HG02970 (cell line): ENCODE data around the gene PCSK6.
"Not testable (repeated sequence)": the region's sequence is repeated elsewhere in the genome, so short reads cannot be mapped to it uniquely, and the experiment has no call there.

Experiments
- ATAC-seq: cut with Tn5 transposase; IDR thresholded peaks from one replicate; pipeline ENCODE4 v1.9.1; 2021; ENCODE audit warnings: mild to moderate bottlenecking, moderate library complexity, moderate number of reproducible peaks; ENCODE audit not compliant: unreplicated experiment, low FRiP score

PCSK6 gene

GRCh38 chr15:101347454-101347853 lies 142.1 kb downstream of the PCSK6 start:
- ATAC-seq, result no peak

DNA sequence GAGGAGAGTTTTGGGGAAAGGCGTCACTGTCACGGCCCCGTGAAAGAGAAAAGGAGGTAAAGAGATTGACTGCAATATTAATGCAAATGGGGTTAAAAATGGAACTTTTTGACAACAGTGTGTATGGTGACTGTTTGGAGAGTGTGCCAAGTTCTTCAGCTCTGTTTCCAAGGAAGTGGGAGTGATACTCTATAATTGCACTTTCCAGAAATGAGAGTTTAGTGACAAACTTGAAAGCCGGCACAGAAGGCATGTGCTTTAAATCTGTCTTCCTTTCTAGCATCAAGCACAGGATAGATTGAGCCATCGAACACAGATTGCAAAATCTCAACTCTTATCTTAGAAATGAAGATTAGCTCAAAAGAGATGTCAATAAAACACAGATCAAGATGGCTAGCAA lies 142.6 kb downstream of the PCSK6 start:
- no peak for ATAC-seq

DNA sequence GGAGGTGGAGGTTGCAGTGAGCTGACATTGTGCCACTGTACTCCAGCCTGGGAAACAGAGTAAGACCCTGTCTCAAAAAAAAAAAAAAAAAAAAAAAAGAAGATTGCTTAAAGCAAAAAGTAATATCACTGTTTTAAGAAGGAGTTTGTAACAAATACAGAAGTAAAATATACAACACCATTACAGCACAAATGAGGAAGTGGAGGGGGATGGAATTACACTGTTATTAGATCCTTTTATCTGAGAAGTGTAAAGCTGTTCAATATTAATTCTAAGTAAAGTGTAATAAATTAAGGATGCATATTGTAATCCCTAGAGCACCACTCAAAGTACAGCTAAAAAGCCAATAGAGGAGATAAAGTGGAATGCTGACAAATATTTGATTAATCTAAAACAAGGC lies 147.5 kb downstream of the PCSK6 start:
- no peak for ATAC-seq

DNA sequence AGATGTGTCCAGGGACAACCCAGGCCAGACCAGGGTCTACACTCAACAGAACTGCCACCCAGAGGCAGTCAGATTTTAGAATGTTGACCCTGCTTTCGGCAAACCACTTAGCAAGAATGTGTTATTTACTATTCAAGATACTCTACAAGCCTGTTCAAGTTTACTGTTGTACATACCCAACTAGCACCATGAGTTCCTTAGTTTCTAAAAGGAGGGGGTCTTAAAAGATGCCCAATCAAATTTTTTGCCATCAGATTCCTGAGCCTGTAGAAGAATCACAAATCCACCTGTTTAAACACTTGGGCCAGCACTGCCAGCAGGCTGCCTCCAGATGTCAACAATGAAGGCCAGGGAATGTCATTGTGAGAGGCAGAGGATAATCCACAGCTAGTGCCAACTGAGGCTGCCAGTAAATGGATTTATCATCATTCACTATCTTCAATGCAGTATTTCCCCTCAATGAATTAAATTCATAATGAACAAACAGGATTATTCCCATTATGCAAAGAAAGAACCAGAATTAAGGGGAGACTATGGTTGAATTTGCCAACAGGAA lies 150.9 kb downstream of the PCSK6 start:
- no peak for ATAC-seq

GRCh38 chr15:101337976-101338375 lies 151.5 kb downstream of the PCSK6 start:
- ATAC-seq, result no peak

- not testable (repeated sequence) for ATAC-seq
Observed at GRCh38 chr15:101333907-101334789, 155.4 kb downstream of the PCSK6 start.

GRCh38 chr15:101332061-101332467 lies 157.4 kb downstream of the PCSK6 start:
- no peak for ATAC-seq

GRCh38 chr15:101329867-101330380 lies 159.6 kb downstream of the PCSK6 start:
- no peak for ATAC-seq

- ATAC-seq, result no peak
Observed at GRCh38 chr15:101329309-101329863, 160.1 kb downstream of the PCSK6 start.

- no peak for ATAC-seq
Observed at GRCh38 chr15:101328001-101328400, 161.5 kb downstream of the PCSK6 start.

- ATAC-seq, result no peak
Observed at GRCh38 chr15:101327147-101327740, 162.3 kb downstream of the PCSK6 start.

DNA sequence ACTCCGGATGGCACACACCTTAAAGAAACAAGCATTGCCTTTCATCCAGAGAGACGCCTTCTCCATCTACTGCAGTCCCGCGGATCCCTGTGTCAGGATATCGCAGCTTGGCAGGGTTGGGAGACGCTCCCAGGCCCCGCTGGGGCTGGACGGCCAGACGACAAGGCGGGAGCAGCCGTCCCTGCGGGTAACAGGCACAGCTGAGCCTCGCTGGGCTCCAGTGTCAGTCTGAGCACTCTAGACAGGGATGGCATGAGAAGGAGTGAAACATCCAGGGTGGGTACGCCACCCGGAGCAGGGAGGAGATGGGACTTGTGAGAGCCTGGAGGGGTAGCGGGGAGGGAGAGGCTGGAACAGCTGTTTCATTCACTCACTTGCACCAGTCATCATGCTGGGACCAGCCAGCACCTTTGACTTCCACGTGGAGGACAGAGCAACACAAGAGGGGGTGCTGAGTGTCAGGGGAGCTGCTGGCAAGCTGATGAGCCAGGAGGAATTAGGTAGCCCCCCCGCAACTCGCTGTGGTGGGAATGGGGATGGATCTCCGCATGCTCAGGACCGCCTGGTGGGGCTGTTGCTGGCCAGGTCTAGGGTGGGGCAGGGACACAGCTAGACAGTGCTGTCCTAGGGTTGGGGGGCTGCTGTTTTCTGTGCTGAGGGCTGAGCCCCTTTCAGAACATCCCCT lies 162.9 kb downstream of the PCSK6 start:
- ATAC-seq, result no peak

DNA sequence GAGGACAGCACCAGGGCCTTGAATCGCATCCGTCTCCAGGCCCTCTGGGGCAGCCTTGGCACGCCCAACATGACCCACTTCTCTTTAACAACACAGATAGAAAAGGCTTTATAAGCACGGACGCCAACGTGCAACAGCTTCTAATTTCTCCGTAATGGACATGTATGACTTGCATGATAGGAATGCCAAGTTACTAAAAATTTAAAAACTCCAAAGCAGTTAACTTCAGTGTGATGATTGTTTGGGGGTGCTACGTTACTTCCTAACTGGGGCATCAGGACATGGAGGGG lies 163.5 kb downstream of the PCSK6 start:
- ATAC-seq, result no peak

GRCh38 chr15:101325263-101326025 lies 164.1 kb downstream of the PCSK6 start:
- ATAC-seq, result no peak

GRCh38 chr15:101324524-101325177 lies 164.9 kb downstream of the PCSK6 start:
- ATAC-seq, result no peak

GRCh38 chr15:101323793-101324523 lies 165.5 kb downstream of the PCSK6 start:
- no peak for ATAC-seq

DNA sequence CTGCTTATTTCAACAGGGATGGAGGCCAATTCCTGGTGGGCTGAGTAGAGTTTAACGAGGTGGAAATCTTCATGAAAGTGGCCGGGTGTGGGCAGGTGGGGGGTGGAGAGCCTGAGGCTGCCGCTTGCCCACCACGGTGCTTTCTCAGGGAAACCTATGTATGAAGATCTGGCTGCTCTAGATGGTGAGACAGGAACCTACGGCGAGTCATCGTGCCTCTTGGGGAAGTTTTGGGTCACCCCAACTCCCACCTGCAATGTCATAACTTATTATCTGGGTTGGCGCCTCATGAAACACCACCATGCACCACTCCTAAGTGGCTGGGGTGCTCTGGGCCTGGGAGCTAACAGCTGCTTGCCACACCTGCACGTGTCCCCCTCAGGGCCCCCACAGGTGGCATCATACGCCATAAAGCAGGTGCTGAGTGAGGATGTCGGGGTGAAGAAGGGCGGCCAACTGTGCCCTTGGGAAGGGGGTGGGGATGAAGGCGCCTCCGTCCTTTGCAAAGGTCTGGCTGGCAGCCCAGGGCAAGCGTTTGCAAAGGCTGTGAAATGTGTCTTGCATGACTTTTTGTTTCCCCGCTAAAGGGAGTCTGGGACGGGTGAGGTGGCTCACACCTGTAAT lies 166.5 kb downstream of the PCSK6 start:
- no peak for ATAC-seq

DNA sequence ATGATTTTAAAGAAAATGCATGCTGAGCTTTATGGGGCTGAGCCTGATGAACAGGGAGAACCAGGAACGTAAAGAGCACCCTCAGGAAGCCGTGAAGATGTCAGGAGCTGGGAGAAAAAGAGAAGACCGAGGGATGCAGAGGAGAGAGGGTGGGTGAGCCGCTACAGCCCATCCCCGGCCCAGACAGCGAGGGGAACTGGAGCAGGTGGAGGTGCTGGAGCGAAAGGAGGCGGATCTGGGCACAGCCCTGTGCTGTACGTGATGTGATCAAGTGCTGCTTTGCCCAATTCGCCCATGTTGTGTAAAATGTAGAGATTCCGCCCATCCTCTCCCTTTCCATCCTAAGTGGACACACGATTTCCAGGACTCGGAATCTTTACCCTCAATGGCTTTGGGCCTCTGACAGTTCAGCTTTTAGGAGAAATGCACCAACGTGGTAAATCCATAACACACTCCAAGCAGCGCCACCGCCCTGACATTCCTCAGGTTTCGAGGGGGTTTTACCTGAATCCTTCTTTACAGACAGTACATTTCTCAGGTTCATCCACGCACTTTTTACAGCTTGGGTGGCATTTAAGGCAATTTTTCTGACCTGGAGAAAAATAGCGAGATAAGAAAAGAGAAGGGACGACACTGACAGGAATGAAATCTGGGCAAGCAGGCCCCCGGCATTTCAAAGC lies 167.4 kb downstream of the PCSK6 start:
- ATAC-seq, result no peak
